ENCODE measurements around the gene AGTRAP. TPM values are rescaled to one million over a fixed set of nuclear protein-coding genes. Genes with fewer than 3 reads are reported as not detected.
A peak's percentile ranks its signal among the peaks of the same experiment; 100 is the strongest.

Gene AGTRAP
- total RNA-seq, 1 experiment from 2014 or later, result 77.7 TPM

DNA sequence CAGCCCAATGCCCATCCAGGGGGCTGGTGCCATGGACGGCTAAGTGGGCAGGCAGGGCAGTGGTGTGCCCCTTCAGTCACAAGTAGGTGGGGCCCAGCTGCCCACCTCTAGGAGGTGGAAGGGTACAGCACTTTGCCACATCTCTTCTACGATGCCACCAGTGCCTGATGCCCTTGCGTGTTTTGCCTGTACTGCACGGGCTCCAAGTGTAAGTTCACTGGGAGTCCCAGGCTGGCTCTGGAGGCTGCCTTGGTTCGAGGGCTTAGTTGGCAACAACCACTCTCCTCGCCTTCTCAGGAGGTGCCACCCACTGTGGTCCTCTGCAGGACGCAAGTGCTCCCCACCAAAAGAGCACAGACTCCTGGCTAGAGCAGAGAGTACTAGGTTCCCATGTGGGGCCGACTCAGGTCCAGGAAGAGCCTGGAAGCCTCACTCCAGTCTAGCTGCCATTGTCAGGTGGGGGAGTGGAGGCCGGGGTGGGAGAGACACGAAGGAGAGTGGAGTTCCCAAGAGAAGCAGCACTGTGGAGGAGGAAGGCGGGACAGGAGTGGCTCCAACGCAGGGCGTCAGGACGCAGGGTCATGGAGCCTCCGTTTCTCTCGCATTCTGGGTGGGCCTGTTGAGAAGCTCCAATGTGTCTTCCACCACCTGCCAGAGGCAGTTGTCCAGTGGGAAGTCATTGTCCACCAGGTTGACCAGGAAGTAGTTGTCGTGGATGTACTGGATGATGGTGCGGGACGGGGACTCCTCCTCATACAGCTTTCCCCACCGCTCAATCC, 54.4 kb downstream of the AGTRAP start:
- BruUV-seq (replicated peaks), result TSS peak; percentile 86
- ChIA-PET CTCF (no interaction called here), POLR2A (ENCODE audit: unreplicated experiment) (interaction anchor here (0.6 kb wide), 1 partner anchor 31 kb away, joined by 4 read pairs; no protein-coding TSS in a partner anchor)
- no peaks in the 10 kb centered on the region for H3K27me3 ChIP-seq (ENCODE audit: insufficient read depth, low read depth)
- no peaks in the 10 kb centered on the region for H3F3A ChIP-seq (ENCODE audit: insufficient read depth, low read depth)
- H3K4me1 ChIP-seq (replicated peaks; ENCODE audit: insufficient read depth), result peaks cover 4% of the 10 kb centered on the region
- H3K27ac ChIP-seq, result no peak overlapping the region
- no peaks in the 10 kb centered on the region for H3K9me3 ChIP-seq (ENCODE audit: insufficient read depth, low read depth)
- no peaks in the 10 kb centered on the region for H3K36me3 ChIP-seq (ENCODE audit: low read depth)
- no peaks in the 10 kb centered on the region for H3K79me2 ChIP-seq (ENCODE audit: low read depth)
- intact Hi-C loops (cut with micrococcal nuclease; ENCODE audit: unreplicated experiment), result no loop called here
- H3K9me2 ChIP-seq (ENCODE audit: insufficient read depth), result no peaks in the 10 kb centered on the region
- peak overlapping the region; percentile 16; the same call in 1 of the 2 replicates for H3K4me2 ChIP-seq
- H3K4me3 ChIP-seq, result no peak overlapping the region
- DNase-seq, result no peak
- H4K20me1 ChIP-seq (ENCODE audit: insufficient read depth), result no peaks in the 10 kb centered on the region
- no peak for TF ChIP-seq EZH2 (IDR thresholded peaks at IDR 0.05; ENCODE audit: low read depth)
- no peak for TF ChIP-seq CTCF (conservative IDR thresholded peaks at IDR 0.05)
- no peak overlapping the region for H2AFZ ChIP-seq

DNA sequence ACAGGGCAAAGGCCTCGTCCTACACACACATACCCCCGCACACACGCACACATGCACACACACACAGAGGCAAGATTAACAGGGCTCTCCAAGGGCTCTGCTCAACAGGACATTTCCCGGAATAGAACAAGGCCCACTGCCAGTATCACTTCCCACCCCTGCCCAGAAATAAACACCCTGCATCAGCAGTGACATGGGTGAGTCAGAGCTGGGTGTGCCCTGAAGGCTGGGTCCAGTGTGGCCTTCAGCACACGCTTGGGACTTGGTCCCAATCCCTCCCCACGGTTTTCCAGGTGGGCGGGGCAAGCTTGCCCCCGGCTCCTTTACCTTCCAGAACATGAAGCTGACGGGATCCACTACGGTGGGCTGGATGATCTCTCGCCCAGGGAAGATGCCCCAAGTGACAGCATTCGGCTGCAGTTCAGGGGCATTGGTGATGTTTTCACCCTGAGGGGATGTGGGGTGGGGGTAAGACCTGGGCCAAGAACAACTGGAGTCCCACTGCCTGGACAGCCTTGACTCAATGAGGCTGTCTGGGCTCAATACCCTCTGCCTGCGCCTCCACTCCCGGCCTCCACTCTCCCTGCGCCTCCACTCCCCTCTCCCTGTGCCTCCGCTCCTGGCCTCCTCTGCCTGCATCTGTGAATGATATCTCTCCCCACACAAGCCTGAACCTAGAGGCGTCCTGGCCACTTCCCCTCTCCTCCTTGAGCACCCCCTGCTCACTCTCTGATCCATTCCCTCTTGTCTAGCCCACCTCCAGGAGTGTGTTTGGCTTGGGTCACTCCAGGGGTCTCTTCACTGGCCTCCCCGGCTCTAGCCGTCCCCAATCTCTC, 55.2 kb downstream of the AGTRAP start:
- H3K27me3 ChIP-seq (ENCODE audit: insufficient read depth, low read depth), result no peaks in the 10 kb centered on the region
- ChIA-PET CTCF (no interaction called here), POLR2A (ENCODE audit: unreplicated experiment) (interaction anchor here (0.6 kb wide), 2 partner anchors 13 to 31 kb away, joined by 4 read pairs; no protein-coding TSS in a partner anchor)
- BruUV-seq (replicated peaks), result no TSS peak
- no peak for TF ChIP-seq CTCF (conservative IDR thresholded peaks at IDR 0.05)
- no peak for TF ChIP-seq EZH2 (IDR thresholded peaks at IDR 0.05; ENCODE audit: low read depth)
- no peaks in the 10 kb centered on the region for H3K9me3 ChIP-seq (ENCODE audit: insufficient read depth, low read depth)
- H2AFZ ChIP-seq, result no peak overlapping the region
- H4K20me1 ChIP-seq (ENCODE audit: insufficient read depth), result no peaks in the 10 kb centered on the region
- intact Hi-C loops (cut with micrococcal nuclease; ENCODE audit: unreplicated experiment), result loop anchor here (1.0 kb wide), 1 partner anchor 15 kb away; the partner anchor contains the start of gene CLCN6
- H3K79me2 ChIP-seq (ENCODE audit: low read depth), result no peaks in the 10 kb centered on the region
- H3K36me3 ChIP-seq (ENCODE audit: low read depth), result no peaks in the 10 kb centered on the region
- H3K9me2 ChIP-seq (ENCODE audit: insufficient read depth), result no peaks in the 10 kb centered on the region
- H3K4me1 ChIP-seq (replicated peaks; ENCODE audit: insufficient read depth), result peaks cover 4% of the 10 kb centered on the region
- peak in 1 of 2 experiments; percentile 70 for DNase-seq
- H3K27ac ChIP-seq, result no peak overlapping the region
- H3F3A ChIP-seq (ENCODE audit: insufficient read depth, low read depth), result no peaks in the 10 kb centered on the region
- H3K4me3 ChIP-seq, result no peak overlapping the region
- H3K4me2 ChIP-seq, result peak overlapping the region; percentile 16; the same call in 1 of the 2 replicates

GRCh38 chr1:11792106-11792505, 56.2 kb downstream of the AGTRAP start:
- Histone ChIP-seq H3K4me3 (no peak overlapping the region), H3K79me2 (ENCODE audit: low read depth) (no peaks in the 10 kb centered on the region), H3K9me2 (ENCODE audit: insufficient read depth) (no peaks in the 10 kb centered on the region), H3K4me2 (no peak overlapping the region), H2AFZ (no peak overlapping the region), H3K27ac (no peak overlapping the region), H4K20me1 (ENCODE audit: insufficient read depth) (no peaks in the 10 kb centered on the region), H3F3A (ENCODE audit: insufficient read depth, low read depth) (no peaks in the 10 kb centered on the region), H3K27me3 (ENCODE audit: insufficient read depth, low read depth) (no peaks in the 10 kb centered on the region), H3K4me1 (replicated peaks; ENCODE audit: insufficient read depth) (peaks cover 4% of the 10 kb centered on the region), H3K9me3 (ENCODE audit: insufficient read depth, low read depth) (no peaks in the 10 kb centered on the region), H3K36me3 (ENCODE audit: low read depth) (no peaks in the 10 kb centered on the region)
- intact Hi-C loops (cut with micrococcal nuclease; ENCODE audit: unreplicated experiment), result no loop called here
- CTCF ChIA-PET, result no interaction called here
- DNase-seq, result no peak
- BruUV-seq (replicated peaks), result no TSS peak
- POLR2A ChIA-PET (ENCODE audit: unreplicated experiment), result no interaction called here
- TF ChIP-seq CTCF (conservative IDR thresholded peaks at IDR 0.05) (no peak), EZH2 (IDR thresholded peaks at IDR 0.05; ENCODE audit: low read depth) (no peak)

Measured in PC-9 (cell line).